Stomach (tissue), 4 donors: Measurements from ENCODE around the gene IGF2BP3.

Experiments used
- CTCF ChIP-seq, 7 experiments: fragments of 450-650 bp in 4 of 7; fragments of 200-600 bp in 3 of 7; sonication (generic) in 3 of 7; IDR thresholded peaks; one replicate each; pipeline ENCODE4 v1.5.1; 2016 to 2019; ENCODE audit warnings: antibody characterized with exemption in 7 of 7, control low read depth in 2 of 7, mild to moderate bottlenecking in 1 of 7
- POLR2A ChIP-seq, 4 donors: fragments of 450-650 bp; IDR thresholded peaks; one replicate each; pipeline ENCODE4 v1.6.1; 2016; ENCODE audit warnings: antibody characterized with exemption in 4 of 4, control low read depth in 2 of 4, mild to moderate bottlenecking in 1 of 4, moderate library complexity in 1 of 4

GRCh38 chr7:23491502-23491901 is 21.2 kb upstream of the IGF2BP3 start:
- no peak for TF ChIP-seq POLR2A (IDR thresholded peaks at IDR 0.05)
- no peak for TF ChIP-seq CTCF (IDR thresholded peaks at IDR 0.05)
